Stimulated activated CD8-positive, alpha-beta memory T cell treated with anti-CD3 and anti-CD28 coated beads, Interleukin-2, amount 100 ng/mL, for 48 hours (primary cell): ENCODE results near the gene MCEMP1.

Experiments used
- DNase-seq, 2 donors: peaks; one replicate each; pipeline ENCODE4 v3.0.0-alpha.2; 2020; ENCODE audit warnings: low read depth in 2 of 2

MCEMP1 gene, protein sequence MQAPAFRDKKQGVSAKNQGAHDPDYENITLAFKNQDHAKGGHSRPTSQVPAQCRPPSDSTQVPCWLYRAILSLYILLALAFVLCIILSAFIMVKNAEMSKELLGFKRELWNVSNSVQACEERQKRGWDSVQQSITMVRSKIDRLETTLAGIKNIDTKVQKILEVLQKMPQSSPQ

DNA sequence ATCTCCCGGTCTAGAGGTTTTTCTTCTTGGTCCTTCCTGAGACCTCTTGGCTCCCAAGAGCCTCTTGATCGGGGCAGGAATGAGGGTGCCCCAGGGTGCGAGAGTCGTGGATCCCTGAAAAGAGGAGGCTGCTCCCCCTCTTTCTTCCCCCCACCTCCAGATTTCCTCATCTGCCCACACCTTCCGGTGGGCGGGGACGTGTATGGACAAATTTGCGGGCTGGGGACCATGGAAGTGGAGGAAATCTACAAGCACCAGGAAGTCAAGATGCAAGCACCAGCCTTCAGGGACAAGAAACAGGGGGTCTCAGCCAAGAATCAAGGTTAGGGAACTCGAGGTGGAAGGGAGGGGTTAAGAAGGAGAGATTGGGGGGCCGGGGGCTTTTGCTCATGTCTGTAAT, at the start of gene MCEMP1:
Gene MCEMP1, plus strand, starts transcription at position 237 of the 400 bp plus-strand sequence. Its CDS starts 31 bp downstream, at position 268.
- no peak for DNase-seq

DNA sequence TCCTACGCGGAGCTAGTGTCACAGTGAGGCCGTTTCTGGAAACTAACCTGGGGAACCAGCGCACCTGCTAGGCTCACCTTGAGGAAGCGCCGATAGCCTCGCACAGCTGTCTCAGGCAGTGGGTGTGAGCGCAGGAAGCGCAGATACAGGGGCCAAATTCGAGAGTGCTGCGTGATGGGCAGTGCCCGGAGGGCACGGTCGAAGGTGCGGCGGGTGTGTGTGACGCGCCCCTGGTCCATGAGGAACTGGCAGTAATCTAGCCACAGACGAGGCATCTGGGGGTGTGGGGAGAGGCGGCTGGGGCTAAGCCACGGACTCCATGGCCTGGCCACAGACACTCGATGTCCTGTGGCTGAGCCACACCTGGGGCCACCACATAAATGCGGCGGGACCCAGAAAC, 49.7 kb upstream of the MCEMP1 start:
- no peak for DNase-seq

DNA sequence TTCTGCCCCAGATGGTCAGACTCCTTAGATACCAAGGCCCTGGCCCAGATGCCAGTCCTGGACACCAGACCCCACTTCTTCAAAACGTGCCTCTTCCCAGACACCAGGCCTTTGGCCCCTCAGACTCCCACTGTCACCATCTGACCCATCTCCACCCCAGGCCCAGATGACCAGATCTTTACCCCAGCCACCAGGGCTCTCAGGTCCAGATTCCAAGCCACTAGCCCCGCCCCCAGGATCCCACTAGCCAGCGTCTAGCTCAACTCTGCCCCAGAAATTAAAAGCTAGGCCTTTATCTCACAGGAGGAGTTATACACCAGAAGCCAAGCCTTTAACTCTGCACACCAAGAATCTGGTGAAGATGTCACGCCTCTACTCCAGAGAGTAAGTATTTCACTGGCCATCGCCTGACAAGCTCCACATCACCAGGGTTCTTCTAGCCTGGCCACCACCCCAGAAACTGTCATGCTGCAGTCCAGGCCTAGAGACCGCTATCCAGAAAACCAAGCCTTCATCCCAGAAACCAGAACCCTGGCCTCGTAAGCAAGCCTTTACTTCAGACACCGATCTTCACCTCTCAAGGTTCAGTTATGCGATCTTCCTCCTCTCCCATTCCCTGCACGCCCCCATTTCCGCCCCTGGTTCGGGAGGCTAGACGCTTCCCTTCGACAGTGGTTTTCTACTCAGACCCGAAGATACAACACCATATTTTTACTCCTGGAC, 48.1 kb upstream of the MCEMP1 start:
- no peak for DNase-seq

DNA sequence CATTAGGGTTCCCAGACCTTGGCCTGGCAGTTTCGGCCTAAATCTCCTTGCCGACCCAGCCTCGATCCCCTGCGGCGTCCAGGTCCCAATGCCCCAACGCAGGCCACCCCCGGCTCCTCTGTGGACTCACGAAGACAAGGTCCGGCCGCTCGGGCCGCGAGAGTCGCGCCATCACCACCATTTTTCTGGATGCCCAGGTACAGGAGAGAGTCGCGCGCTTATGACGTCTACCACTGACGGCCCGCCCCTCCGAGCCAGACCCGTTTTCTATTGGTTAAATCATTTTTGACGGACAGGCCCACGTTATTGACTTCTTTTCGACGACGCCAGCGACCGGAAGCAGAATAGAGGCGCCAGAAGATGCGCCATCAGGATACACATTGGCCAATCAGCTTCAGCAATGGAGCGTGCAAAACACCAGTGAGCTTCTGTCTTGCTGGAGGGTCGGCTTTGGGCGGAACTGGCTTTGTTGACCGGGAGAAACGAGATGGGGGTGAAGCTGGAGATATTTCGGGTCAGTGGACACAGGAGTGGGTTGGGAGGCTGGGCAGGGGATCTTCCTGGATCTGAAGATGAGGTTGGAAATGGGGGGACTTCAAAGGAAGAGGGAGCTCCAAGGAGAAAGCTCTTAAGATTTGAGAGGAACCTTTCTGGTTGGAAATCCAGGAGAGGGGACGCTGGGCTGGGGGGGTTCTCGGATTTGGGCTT, 47.4 kb upstream of the MCEMP1 start, which contains the start of the genes PET100 and XAB2:
Gene PET100, plus strand, starts transcription at position 447 of the 708 bp plus-strand sequence. Its CDS starts 41 bp downstream, at position 488.
Gene XAB2, minus strand, starts transcription at position 199 of the 708 bp plus-strand sequence. Its CDS starts 18 bp downstream, at position 181.
- DNase-seq, result peak; percentile 82 to 88

DNA sequence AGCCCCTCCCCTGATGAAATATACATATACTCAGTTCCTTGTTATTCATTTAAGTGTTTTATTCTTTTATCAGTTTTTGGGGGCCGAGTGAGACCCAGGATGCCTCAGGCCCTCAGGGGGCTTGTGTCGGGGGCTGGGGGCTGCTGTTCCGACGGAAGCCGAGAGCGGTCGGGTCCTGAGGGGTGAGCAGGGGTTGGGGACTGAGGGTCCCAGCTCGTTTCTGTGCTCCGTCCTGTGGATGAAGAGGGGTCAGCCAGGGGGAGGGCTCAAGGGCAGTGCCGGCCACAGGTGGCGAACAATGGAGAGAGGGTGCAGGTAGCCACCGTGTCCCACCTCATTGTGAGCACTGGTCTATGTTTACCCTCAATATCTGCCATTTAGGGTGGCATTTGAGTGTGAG, 45.3 kb upstream of the MCEMP1 start:
- no peak for DNase-seq

DNA sequence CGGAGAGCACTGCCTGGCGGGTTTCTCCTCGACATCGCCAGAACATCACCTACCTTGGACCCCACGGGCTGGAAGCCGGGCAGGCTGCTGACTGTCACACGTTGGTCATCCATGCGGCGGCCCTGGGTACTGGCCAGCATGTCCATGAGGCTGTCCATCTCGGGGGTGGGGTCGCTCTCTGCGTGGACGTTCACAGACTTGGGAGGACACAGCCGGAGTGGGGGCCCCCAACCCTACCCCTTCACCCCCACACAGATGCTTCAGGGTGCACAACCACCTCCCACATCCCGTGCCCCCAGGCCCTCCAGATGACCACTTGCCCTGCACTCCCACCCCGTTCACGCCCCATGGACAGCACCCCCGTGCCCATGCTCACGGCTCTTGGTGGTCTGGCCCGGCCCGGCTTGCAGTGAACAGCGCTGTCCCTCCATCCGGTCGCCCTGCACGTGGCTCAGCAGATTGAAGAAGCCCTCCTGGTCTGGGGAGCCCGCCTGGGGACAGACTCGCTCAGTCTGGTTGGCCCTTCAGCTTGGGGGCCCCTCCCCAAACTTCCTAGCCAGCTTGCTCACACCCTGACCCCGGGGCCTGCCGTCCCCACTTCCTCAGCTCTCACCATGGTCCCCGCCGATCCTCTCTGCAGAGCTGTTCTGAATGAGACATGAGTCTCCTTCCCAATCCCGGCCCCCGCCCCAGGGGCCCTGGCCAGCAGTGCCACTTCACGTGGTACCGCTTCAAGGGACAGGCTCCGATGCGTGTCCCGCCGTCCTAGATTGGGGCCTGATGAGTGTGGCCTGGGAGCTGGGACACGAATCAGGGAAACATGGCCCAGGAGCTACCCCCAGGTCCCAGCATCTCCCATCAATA, 44.3 kb upstream of the MCEMP1 start:
- no peak for DNase-seq

DNA sequence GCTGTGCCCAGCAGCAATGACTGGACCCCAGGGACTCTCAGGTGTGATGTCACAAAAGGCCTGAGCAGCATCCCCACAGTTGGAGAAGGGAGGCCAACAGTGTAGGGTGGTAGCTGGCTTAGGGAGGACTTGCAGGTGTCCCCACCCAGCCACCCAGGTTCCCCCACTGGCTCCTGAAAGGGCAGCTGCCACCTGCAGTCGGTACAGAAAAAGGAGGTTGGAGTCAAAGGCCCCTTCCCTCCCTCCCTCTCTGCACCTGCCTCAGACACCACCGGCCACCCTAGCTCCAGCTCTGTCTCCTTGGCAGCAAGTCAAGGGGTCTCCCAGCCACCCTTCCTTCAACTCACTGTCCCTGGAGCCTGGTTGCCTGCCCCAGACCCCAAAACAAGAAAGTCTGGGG, 43.2 kb upstream of the MCEMP1 start, which contains the start of gene PCP2:
Gene PCP2, minus strand, starts transcription at position 22 of the 400 bp plus-strand sequence. CDS start 262 bp downstream, outside the sequence.
- no peak for DNase-seq

DNA sequence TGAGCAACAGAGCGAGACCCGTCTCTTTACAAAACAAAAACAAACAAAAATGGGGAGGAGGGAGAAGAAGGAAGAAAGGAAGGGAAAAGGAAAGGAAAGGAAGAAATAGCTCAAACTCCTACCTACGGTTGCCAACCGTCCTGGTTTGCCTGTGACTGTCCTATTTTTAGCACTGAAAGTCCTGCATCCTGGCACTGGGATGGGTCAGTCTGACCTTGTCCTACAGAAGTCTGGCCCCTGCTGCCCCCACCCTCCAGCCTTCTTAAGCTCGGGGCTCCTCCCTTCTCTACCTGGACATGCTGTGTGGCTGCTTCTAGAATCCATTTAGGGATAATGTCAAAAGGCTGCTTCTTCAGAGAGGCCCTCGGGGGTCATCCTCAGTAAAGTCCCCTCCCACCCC, 41.2 kb upstream of the MCEMP1 start:
- DNase-seq, result no peak

DNA sequence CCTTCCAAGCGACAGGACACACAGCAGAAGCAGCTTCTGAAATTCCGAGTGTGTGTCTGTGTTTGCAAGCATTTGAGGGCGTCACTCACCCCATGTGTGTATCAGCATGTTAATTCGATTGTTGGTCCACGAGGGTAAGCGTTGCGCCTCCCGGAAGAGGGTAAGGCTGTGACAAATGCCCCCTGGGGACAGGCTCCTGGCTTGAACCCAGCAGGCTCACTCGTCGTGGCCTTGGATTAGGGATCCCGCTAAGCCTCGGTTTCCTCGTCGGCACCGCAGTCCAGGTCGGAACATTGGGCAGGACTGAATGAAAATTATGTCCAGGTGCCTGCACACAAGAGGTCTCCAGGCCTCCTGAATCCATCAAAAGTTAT, 40.6 kb upstream of the MCEMP1 start:
- DNase-seq, result no peak

DNA sequence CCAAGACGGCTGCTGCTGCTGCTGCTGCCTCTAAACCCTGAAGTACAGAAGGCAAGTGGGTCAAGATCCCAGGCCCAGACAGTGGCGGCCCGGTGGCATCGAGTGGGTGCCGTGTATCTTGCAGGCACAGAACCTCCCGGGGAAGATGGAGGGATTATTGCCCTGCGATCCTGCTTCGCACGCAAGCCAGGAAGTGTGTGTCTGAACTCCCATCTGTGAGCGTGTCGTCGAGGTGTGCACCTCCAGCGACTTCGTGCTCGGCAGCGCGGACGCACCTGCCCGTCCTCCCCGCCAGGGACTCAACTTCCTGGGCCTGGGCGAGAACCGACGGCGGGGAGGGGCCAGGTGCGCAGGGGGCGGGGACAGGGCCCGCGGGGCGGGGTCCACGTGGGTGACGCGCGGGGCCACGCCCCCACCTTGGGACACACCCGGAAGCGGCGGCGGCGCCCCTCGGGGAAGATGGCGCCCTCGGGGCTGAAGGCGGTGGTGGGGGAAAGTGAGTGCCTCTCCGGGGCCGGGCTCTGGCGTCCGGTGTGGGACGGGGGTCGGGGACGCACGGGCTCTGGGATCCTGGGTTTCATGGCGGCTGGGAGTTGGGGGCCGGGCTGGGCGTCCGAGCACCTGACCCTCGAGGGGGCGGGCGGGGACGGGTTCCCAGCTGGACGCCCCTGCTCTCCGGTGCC, 40.1 kb upstream of the MCEMP1 start, which contains the start of gene STXBP2:
Gene STXBP2, plus strand, starts transcription at position 420 of the 683 bp plus-strand sequence. Its CDS starts 40 bp downstream, at position 460.
- peak; percentile 87 for DNase-seq

DNA sequence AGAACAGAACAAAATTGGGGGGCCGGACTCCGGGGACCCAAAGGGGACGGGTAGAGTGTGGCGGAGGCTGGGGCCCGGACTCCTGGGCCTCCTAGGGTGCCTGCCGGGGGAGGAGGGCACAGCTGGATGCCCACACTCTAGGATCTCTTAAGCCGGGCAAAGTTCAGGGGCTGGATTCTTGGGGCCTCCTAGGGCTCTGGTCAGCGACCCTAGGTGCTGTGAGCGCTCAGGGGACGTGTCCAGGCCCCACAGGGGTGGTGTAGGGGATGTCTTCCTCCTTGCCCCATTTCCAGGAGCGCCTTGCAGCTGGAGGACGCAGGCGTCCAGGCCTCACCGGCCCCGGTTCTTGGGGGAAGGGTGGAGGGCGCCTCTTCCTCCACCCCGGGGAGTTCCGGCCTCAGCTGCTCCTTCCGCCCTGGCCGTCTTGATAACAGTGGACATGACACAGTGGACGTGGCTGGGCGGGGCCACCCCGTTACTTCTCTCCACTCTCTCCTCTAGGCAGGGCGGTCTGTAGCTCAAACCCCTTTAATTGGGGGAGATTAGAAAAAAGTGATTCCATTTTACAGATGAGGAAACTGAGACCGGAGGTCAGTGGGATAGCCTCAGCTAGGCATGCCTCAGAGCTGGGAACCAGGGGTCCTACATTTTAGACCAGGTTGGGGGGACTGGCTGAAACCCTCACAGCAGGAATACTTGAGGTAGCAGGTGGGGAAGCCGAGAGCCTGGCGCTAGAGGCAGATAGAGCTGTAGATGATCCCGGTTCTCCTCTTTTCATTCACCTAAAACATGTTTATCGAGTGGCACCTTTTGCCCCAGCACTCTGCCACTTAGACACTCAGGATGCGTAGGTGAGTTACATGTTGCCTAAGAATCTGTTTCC, 39.3 kb upstream of the MCEMP1 start:
- no peak for DNase-seq

DNA sequence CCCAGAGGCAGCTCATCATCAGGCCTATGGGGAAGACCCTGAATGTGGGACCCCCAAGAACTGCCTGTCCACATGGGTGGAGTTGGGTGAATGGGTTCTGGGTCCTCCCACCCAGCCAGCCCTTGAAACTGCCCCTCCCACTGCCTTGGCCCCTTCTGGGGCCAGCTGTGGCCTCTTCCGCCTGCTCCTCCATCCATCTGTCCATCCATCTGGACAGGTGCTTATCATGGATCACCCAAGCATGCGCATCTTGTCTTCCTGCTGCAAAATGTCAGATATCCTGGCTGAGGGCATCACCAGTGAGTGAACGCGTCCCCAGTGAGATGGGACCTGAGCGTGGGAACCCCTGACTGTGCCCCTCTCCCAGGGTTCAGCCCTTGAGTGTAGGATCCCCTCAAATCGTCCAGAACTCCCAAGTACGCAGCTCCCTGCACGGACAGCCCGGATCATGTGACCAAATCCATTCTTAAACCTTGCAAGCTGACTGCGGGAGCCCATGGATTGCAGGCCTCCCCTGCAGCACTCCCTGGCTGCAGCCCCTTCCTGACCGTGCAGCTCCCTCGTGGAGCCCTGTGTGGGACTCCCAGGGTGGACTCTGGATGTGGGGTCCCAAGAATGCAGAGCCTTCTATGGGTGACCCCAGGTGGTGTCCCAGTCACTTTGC, 38.0 kb upstream of the MCEMP1 start:
- no peak for DNase-seq

DNA sequence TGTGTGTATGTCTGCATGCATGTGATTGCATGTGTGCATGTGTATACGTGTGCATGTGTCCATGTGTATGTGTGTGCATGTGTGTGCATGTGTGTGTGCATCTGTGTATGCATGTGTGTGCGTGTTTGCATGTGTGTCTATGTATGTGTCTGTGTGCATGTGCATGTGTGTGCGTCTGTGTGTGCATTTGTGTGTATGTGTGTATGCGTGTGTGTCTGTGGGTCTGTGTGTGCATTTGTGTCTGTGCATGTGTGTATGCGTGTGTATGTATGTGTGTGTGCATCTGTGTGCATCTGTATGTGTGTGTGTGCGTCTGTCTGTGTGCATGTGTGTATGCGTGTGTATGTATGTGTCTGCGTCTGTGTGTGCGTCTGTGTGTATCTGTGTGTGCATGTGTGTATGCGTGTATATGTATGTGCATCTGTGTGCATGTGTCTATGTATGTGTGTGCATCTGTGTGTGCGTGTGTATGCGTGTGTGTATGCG, 37.0 kb upstream of the MCEMP1 start:
- DNase-seq, result no peak

DNA sequence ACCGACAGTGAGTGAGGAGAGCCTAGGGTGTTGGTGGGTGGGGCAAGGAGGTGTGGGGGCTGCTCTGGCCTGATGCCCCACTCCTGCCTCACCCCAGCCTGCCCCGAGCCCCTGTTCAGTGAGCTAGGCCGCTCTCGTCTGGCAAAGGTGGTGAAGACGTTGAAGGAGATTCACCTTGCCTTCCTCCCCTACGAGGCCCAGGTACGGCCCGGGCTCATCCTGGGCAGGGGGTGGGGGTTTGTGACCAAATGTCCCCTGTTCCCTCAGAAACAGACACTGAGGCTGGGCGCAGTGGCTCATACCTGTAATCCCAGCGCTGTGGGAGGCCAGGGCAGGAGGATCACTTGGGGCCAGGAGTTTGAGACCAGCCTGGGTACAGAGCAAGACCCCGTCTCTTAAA, 36.1 kb upstream of the MCEMP1 start:
- no peak for DNase-seq

DNA sequence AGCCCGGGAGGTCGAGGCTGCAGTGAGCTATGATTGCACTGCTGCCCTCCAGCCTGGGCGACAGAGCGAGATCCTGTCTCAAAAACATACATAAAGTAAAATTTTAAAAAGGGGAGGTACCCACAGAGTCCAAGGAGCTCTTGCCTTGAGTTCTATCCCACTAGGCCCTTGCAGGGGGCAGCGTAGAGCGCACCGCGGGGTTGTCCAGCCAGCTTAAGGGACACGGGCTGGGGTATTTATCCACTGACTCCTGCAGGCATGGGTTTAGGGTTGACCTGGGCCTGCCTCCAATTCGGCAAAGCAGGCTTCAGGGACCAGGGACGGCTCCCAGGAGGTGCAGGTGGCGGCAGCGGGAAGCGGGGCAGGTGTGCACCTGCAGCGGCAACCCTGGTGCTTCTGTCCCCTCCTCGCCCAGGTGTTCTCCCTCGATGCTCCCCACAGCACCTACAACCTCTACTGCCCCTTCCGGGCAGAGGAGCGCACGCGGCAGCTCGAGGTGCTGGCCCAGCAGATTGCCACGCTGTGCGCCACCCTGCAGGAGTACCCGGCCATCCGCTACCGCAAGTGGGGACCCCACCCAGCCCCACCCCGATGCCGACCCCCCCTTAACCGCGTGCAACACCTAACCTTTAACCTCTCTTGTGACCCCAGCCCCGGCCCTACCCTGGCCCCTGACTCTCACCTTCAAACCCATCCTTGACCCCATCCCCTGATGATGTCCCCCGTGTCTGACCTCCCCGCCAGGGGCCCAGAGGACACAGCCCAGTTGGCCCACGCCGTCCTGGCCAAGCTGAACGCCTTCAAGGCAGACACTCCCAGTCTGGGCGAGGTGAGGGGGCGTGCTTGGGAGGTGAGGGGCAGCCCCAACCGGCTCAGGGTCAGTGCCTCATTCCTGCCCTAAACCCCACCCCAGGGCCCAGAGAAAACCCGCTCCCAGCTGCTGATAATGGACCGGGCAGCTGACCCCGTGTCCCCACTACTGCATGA, 35.3 kb upstream of the MCEMP1 start:
- no peak for DNase-seq

DNA sequence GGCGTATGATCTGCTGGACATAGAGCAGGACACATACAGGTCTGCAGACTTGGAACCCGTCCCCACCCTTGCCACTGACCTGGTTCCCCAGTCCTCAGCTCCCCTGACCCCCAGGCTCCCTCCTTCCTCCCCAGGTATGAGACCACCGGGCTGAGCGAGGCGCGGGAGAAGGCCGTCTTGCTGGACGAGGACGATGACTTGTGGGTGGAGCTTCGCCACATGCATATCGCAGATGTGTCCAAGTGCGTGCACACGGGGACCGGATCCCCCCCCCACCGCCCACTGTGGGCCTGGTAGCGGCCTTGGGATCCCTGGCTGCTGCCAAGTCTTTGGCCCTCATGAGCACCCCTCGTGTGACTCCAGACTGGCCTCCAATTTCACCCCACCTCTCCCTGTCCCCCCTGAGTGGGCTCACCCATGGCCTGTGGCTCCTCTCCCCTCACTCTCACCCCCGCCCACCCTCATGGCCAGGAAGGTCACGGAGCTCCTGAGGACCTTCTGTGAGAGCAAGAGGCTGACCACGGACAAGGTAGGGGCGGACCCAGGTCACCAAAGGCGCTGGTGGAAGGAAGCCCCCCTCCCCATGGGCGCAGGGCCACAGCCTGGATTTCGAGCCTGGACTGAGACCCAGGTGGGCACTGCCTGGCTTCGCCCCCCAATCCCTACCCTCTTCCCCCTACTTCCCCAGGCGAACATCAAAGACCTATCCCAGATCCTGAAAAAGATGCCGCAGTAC, 34.4 kb upstream of the MCEMP1 start:
- no peak for DNase-seq

DNA sequence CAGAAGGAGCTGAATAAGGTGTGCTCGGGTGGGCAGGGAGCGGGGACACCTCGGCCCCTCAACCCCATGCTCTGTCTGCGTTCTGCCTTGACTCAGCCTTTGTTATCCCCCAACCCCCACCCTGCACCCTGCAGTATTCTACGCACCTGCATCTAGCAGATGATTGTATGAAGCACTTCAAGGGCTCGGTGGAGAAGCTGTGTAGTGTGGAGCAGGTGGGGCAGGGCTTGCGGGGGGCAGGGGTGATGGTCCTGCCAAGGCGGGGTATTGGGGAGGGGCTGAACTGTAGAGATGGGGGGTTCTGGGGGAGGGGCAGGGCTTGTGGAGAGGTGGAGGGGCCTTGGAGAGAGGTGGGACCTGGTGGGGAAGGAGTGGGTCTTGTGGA, 33.9 kb upstream of the MCEMP1 start:
- no peak for DNase-seq
